ENCODE measurements around the gene POTEM.
"Not testable (repeated sequence)": the region's sequence is repeated elsewhere in the genome, so short reads cannot be mapped to it uniquely, and the experiment has no call there.

Gene POTEM

GRCh38 chr14:18967134-18967533, at the start of gene POTEM:
TSS of gene POTEM (plus strand) at chr14:18967434. CDS start at chr14:18967486, 52 bp downstream.
- not testable (repeated sequence) for DNase-seq

GRCh38 chr14:18918345-18918744, 48.9 kb upstream of the POTEM start:
- not testable (repeated sequence) for DNase-seq

GRCh38 chr14:18920052-18920451, 47.2 kb upstream of the POTEM start:
- DNase-seq: not testable (repeated sequence)

- DNase-seq: not testable (repeated sequence)
Measured at GRCh38 chr14:18921055-18921701, 46.1 kb upstream of the POTEM start.

GRCh38 chr14:18936848-18937247, 30.4 kb upstream of the POTEM start:
- not testable (repeated sequence) for DNase-seq

GRCh38 chr14:18938733-18939132, 28.5 kb upstream of the POTEM start:
- not testable (repeated sequence) for DNase-seq

GRCh38 chr14:18949939-18950338, 17.3 kb upstream of the POTEM start:
- not testable (repeated sequence) for DNase-seq

- DNase-seq: not testable (repeated sequence)
Measured at GRCh38 chr14:18953085-18953484, 14.1 kb upstream of the POTEM start.

- DNase-seq: not testable (repeated sequence)
Measured at GRCh38 chr14:18955816-18956215, 11.4 kb upstream of the POTEM start.

GRCh38 chr14:18961576-18961975, 5.7 kb upstream of the POTEM start:
- not testable (repeated sequence) for DNase-seq

GRCh38 chr14:18962143-18962542, 5.1 kb upstream of the POTEM start:
- DNase-seq: not testable (repeated sequence)

GRCh38 chr14:18963276-18963675, 4.0 kb upstream of the POTEM start:
- DNase-seq: not testable (repeated sequence)

- DNase-seq: not testable (repeated sequence)
Measured at GRCh38 chr14:18964878-18965277, 2.4 kb upstream of the POTEM start.

GRCh38 chr14:19002566-19002965, 35.3 kb downstream of the POTEM start:
- not testable (repeated sequence) for DNase-seq

GRCh38 chr14:19006490-19006889, 39.3 kb downstream of the POTEM start:
- DNase-seq: not testable (repeated sequence)

- not testable (repeated sequence) for DNase-seq
Measured at GRCh38 chr14:19007678-19008077, 40.4 kb downstream of the POTEM start.

GRCh38 chr14:19011029-19011428, 43.8 kb downstream of the POTEM start:
- DNase-seq: not testable (repeated sequence)

- not testable (repeated sequence) for DNase-seq
Measured at GRCh38 chr14:19011703-19012102, 44.5 kb downstream of the POTEM start.

GRCh38 chr14:19015185-19015584, 48.0 kb downstream of the POTEM start:
- not testable (repeated sequence) for DNase-seq

GRCh38 chr14:19025080-19025589, 57.9 kb downstream of the POTEM start:
- not testable (repeated sequence) for DNase-seq

- not testable (repeated sequence) for DNase-seq
Measured at GRCh38 chr14:19026649-19027351, 59.6 kb downstream of the POTEM start.

- DNase-seq: not testable (repeated sequence)
Measured at GRCh38 chr14:19027895-19028294, 60.7 kb downstream of the POTEM start.

GRCh38 chr14:19036811-19037382, 69.7 kb downstream of the POTEM start:
- not testable (repeated sequence) for DNase-seq
